Effector CD8-positive, alpha-beta T cell (primary cell): ENCODE results near the gene PTCH2.
"Not testable (repeated sequence)": the region's sequence is repeated elsewhere in the genome, so short reads cannot be mapped to it uniquely, and the experiment has no call there.

Source experiments
- DNase-seq: peaks from one replicate; lab custom pipeline; 2025; lab: John Stamatoyannopoulos, UW

PTCH2 gene

GRCh38 chr1:44846985-44847384, 3.9 kb upstream of the PTCH2 start:
- no peak for DNase-seq

GRCh38 chr1:44842486-44842861, 579 bp downstream of the PTCH2 start:
- DNase-seq, result no peak

- DNase-seq, result no peak
Measured at GRCh38 chr1:44839576-44839975, 3.5 kb downstream of the PTCH2 start.

GRCh38 chr1:44838294-44838693, 4.8 kb downstream of the PTCH2 start:
- not testable (repeated sequence) for DNase-seq

GRCh38 chr1:44835738-44836675, 7.0 kb downstream of the PTCH2 start:
- DNase-seq, result peak; percentile 67

- no peak for DNase-seq
Measured at GRCh38 chr1:44834328-44834727, 8.7 kb downstream of the PTCH2 start.

GRCh38 chr1:44832056-44832705, 10.9 kb downstream of the PTCH2 start:
- DNase-seq, result no peak

GRCh38 chr1:44831516-44831915, 11.5 kb downstream of the PTCH2 start:
- no peak for DNase-seq

GRCh38 chr1:44830900-44831304, 12.2 kb downstream of the PTCH2 start:
- no peak for DNase-seq

GRCh38 chr1:44829506-44830384, 13.3 kb downstream of the PTCH2 start:
- DNase-seq, result no peak

GRCh38 chr1:44828841-44829440, 14.1 kb downstream of the PTCH2 start:
- DNase-seq, result no peak

GRCh38 chr1:44828003-44828651, 14.9 kb downstream of the PTCH2 start:
- DNase-seq, result no peak

GRCh38 chr1:44827197-44828002, 15.7 kb downstream of the PTCH2 start:
- no peak for DNase-seq

GRCh38 chr1:44826375-44827196, 16.5 kb downstream of the PTCH2 start:
- no peak for DNase-seq

GRCh38 chr1:44824392-44824791, 18.7 kb downstream of the PTCH2 start:
- DNase-seq, result not testable (repeated sequence)

GRCh38 chr1:44822981-44823451, 20.0 kb downstream of the PTCH2 start:
- no peak for DNase-seq

- DNase-seq, result no peak
Measured at GRCh38 chr1:44822131-44822701, 20.8 kb downstream of the PTCH2 start.

- DNase-seq, result no peak
Measured at GRCh38 chr1:44821240-44821715, 21.8 kb downstream of the PTCH2 start.
